ENCODE results near the gene TTC9.

The TTC9 gene

GRCh38 chr14:70716483-70716882 is 74.8 kb downstream of the TTC9 start:
- no peak for DNase-seq (ENCODE audit: low spot score)

GRCh38 chr14:70716958-70717357 is 75.2 kb downstream of the TTC9 start:
- DNase-seq (ENCODE audit: low spot score), result no peak

GRCh38 chr14:70718383-70719118 is 76.8 kb downstream of the TTC9 start:
- no peak for DNase-seq (ENCODE audit: low spot score)

GRCh38 chr14:70721542-70721941 is 79.8 kb downstream of the TTC9 start:
- DNase-seq (ENCODE audit: low spot score), result no peak

GRCh38 chr14:70722418-70722817 is 80.7 kb downstream of the TTC9 start:
- DNase-seq (ENCODE audit: low spot score), result no peak

GRCh38 chr14:70723276-70723675 is 81.6 kb downstream of the TTC9 start:
- DNase-seq (ENCODE audit: low spot score), result no peak

- DNase-seq (ENCODE audit: low spot score), result no peak
Observed at GRCh38 chr14:70724110-70724509, 82.4 kb downstream of the TTC9 start.

- no peak for DNase-seq (ENCODE audit: low spot score)
Observed at GRCh38 chr14:70724944-70725343, 83.2 kb downstream of the TTC9 start.

Measured in left forelimb (tissue), 1 donor.